Esophagus squamous epithelium (tissue), 5 donors: Measurements from ENCODE around the gene VWA8. TPM values are rescaled to one million over a fixed set of nuclear protein-coding genes. Genes with fewer than 3 reads are reported as not detected.

Experiments used
- DNase-seq: peaks from one replicate; lab custom pipeline; 2025; lab: John Stamatoyannopoulos, UW
- H3K27ac ChIP-seq, 4 donors: fragments of 200-600 bp; sonication (generic); one replicate each; pipeline ENCODE4 v1.5.1; 2016 to 2019; ENCODE audit warnings: mild to moderate bottlenecking in 1 of 4
- H3K27me3 ChIP-seq, 4 donors: fragments of 200-600 bp; sonication (generic); 1 replicate in 3 of 4; 2 replicates in 1 of 4; pipeline versions ENCODE4 v1.5.1 to v1.6.0; 2017 to 2021; ENCODE audit warnings: antibody characterized with exemption in 1 of 4
- H3K36me3 ChIP-seq, 3 donors: fragments of 200-600 bp; sonication (generic); one replicate each; pipeline ENCODE4 v1.5.1; 2016 to 2019
- H3K4me1 ChIP-seq, 3 donors: fragments of 200-600 bp; sonication (generic); one replicate each; pipeline ENCODE4 v1.5.1; 2017 to 2019
- H3K4me3 ChIP-seq, 4 donors: fragments of 200-600 bp; sonication (generic); 1 replicate in 3 of 4; 2 replicates in 1 of 4; pipeline ENCODE4 v1.5.1; 2016 to 2019; ENCODE audit warnings: mild to moderate bottlenecking in 2 of 4, moderate library complexity in 1 of 4
- H3K9me3 ChIP-seq, 3 donors: fragments of 200-600 bp; sonication (generic); one replicate each; pipeline ENCODE4 v1.5.1; 2016 to 2019
- POLR2A ChIP-seq, 4 donors: fragments of 450-650 bp; IDR thresholded peaks; one replicate each; pipeline ENCODE4 v1.6.1; 2017; ENCODE audit warnings: antibody characterized with exemption in 4 of 4, mild to moderate bottlenecking in 4 of 4, moderate library complexity in 3 of 4
- WGBS, 2 donors: methylation state at CpG; one replicate each; pipeline ENCODE4 v1.1.5; 2018; 5-methylcytosine and 5-hydroxymethylcytosine counted together
- intact Hi-C: fragments of 100-400 bp; cut with DNase I; formaldehyde crosslinking; loops from one replicate; pipeline ENCODE4 v1.15.0; 2022
- total RNA-seq, 4 donors: library from RNA; depleted of rRNA; stranded (reverse); fragments of >200 nt; gene quantifications; one replicate each; pipeline ENCODE4 v1.1.0, GENCODE V29; 2016
- TF ChIP-seq, protein P1 (sequence below), 6 experiments: fragments of 450-650 bp in 4 of 6; fragments of 200-600 bp in 2 of 6; sonication (generic) in 2 of 6; IDR thresholded peaks; one replicate each; pipeline ENCODE4 v1.5.1; 2016 to 2019; ENCODE audit warnings: antibody characterized with exemption in 6 of 6, mild to moderate bottlenecking in 4 of 6, moderate library complexity in 4 of 6
- donor health status: DM: yes; HTN: yes; CAD: no.

Gene VWA8
- total RNA-seq, 4 donors from 2014 or later: 10.5 to 23.7 (median 17.3) TPM

DNA sequence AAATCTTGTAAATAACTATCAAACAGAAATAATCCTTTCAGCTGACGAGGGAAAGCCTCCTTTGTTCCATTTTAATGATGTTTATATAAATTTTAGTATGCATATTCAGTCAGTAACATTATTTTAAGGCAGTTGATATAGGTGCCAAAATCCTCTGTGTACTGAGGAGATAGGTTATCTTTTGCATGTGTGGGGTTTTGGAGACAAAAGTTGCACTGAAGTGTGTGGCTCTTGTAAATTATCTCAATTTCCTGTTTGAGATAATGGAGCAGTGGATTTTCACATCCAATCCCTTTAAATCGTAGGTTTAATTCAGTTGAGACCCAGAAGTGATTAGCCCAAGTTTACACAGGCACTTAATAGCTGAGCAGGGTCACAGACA lies 396.9 kb downstream of the VWA8 start:
- DNase-seq: no peak
- H3K4me1 ChIP-seq: peaks cover 0 to 29% (median 9%) of the 10 kb centered on the region in 3 donors
- H3K27ac ChIP-seq: no peak overlapping the region
- no peak for TF ChIP-seq POLR2A (IDR thresholded peaks at IDR 0.05)
- TF ChIP-seq, protein P1, sequence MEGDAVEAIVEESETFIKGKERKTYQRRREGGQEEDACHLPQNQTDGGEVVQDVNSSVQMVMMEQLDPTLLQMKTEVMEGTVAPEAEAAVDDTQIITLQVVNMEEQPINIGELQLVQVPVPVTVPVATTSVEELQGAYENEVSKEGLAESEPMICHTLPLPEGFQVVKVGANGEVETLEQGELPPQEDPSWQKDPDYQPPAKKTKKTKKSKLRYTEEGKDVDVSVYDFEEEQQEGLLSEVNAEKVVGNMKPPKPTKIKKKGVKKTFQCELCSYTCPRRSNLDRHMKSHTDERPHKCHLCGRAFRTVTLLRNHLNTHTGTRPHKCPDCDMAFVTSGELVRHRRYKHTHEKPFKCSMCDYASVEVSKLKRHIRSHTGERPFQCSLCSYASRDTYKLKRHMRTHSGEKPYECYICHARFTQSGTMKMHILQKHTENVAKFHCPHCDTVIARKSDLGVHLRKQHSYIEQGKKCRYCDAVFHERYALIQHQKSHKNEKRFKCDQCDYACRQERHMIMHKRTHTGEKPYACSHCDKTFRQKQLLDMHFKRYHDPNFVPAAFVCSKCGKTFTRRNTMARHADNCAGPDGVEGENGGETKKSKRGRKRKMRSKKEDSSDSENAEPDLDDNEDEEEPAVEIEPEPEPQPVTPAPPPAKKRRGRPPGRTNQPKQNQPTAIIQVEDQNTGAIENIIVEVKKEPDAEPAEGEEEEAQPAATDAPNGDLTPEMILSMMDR (IDR thresholded peaks at IDR 0.05): no peak
- H3K4me3 ChIP-seq: no peak overlapping the region
- H3K36me3 ChIP-seq: peaks cover 0 to 21% (median 0%) of the 10 kb centered on the region in 3 donors
- H3K27me3 ChIP-seq: no peaks in the 10 kb centered on the region
- WGBS, 2 donors: 42 to 73% methylated on average over 2 of the region's 2 CpGs
- intact Hi-C loops: no loop called here
- no peaks in the 10 kb centered on the region for H3K9me3 ChIP-seq

DNA sequence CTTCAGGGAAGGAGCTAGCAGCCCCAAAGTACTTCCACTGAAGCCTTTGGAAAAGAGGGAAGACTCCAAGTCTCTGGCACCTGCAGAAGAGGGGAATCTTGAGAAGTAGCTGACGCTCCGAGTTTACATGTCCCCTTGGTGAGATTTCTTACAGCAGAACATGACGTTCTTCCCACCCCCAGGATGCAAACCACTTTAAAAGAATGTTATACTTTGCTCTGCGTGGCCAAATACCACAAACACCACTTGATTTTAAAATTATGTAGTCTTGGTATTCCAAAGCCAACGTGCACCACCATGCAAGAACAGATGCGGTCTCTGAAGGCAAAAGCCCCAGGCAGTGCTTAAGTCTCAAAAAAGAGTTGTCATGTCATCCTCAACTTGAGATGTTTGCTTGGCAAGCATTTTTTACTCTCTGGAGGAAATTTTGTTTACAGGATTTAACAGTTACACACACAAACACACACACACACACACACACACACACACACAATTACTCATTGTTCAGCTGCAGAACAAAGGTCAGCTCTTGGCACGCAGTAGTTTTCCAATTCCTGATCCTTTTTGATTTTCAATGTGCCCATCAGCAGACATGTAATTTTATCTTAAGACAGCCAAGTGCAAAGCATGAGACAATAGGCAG lies 397.4 kb downstream of the VWA8 start:
- no peak overlapping the region for H3K27ac ChIP-seq
- whole genome bisulfite sequencing, 2 donors: 66 to 67% methylated on average over 7 of the region's 7 CpGs
- intact Hi-C loops: no loop called here

DNA sequence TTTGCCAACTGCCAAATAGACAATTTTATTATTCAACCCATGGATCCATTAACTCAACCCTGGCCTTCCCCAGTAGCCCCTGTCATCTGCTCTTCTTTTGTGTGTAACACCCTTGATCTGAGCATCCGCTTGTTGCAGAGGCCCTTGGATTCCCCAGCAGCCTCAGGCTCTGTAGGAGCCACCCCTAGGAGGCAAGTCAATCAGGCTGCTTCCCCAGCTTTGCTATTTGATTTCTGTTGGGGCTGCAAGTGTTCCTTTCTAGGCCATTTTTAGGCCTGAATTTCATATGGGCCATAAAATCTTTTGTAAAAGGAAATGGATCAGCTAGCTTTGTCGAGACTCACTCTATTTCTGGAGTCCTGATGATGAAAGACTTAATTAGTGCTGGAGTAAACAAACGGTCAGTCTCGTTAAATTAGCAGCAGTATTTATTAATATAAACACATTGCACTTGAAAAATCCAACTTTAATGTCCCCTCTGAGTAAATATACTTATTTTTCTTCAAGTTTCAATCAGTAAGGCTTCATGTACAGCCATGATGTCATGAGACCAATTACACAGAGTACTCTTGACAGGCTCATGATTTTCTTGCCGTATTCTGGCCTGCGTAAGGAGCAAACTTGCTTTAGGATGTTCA lies 398.2 kb downstream of the VWA8 start:
- Histone ChIP-seq H3K9me3 (no peaks in the 10 kb centered on the region), H3K4me3 (no peak overlapping the region), H3K36me3 (peaks cover 0 to 14% (median 0%) of the 10 kb centered on the region in 3 donors), H3K27me3 (no peaks in the 10 kb centered on the region), H3K4me1 (peaks cover 0 to 29% (median 9%) of the 10 kb centered on the region in 3 donors), H3K27ac (peak overlapping the region in 2 of 4 donors; percentile 2 to 29)
- 71 to 77% methylated on average over 6 of the region's 6 CpGs for WGBS, 2 donors
- intact Hi-C loops: no loop called here
- TF ChIP-seq, protein P1 (IDR thresholded peaks at IDR 0.05): no peak
- TF ChIP-seq POLR2A (IDR thresholded peaks at IDR 0.05): no peak
- no peak for DNase-seq

More for the DNA sequence above, 397.4 kb downstream of the VWA8 start:
- H3K27me3 ChIP-seq: no peaks in the 10 kb centered on the region
- H3K4me3 ChIP-seq: no peak overlapping the region
- peaks cover 0 to 29% (median 9%) of the 10 kb centered on the region in 3 donors for H3K4me1 ChIP-seq
- H3K9me3 ChIP-seq: no peaks in the 10 kb centered on the region
- TF ChIP-seq POLR2A (IDR thresholded peaks at IDR 0.05): no peak
- TF ChIP-seq, protein P1 (IDR thresholded peaks at IDR 0.05): no peak
- DNase-seq: no peak
- H3K36me3 ChIP-seq: peaks cover 0 to 21% (median 0%) of the 10 kb centered on the region in 3 donors

DNA sequence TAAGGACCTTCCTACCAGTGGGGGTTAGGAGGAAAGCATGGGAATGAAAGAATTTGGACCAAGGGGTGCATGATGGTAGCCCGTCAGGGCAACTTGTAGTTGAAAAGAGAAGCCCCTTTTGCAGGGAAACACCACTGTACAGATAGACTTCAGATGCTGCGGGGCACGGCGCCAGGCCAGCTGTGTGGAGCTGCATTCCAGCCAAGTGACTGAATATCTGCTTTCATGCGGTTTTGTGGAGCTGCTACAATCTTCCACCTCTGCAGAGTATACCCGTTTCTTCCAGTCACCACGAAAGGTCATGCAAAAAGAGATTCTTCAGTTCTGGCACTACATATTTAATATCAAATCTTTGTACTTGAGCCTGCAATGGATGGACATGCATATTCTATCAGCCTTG lies 398.8 kb downstream of the VWA8 start:
- no peaks in the 10 kb centered on the region for H3K9me3 ChIP-seq
- DNase-seq: no peak
- TF ChIP-seq, protein P1 (IDR thresholded peaks at IDR 0.05): no peak
- no peak for TF ChIP-seq POLR2A (IDR thresholded peaks at IDR 0.05)
- peaks cover 0 to 29% (median 9%) of the 10 kb centered on the region in 3 donors for H3K4me1 ChIP-seq
- H3K27ac ChIP-seq: peak overlapping the region in 2 of 4 donors; percentile 29 to 48
- peaks cover 0 to 9% (median 0%) of the 10 kb centered on the region in 3 donors for H3K36me3 ChIP-seq
- 56 to 63% methylated on average over 7 of the region's 7 CpGs for WGBS, 2 donors
- intact Hi-C loops: no loop called here
- no peaks in the 10 kb centered on the region for H3K27me3 ChIP-seq
- H3K4me3 ChIP-seq: no peak overlapping the region

DNA sequence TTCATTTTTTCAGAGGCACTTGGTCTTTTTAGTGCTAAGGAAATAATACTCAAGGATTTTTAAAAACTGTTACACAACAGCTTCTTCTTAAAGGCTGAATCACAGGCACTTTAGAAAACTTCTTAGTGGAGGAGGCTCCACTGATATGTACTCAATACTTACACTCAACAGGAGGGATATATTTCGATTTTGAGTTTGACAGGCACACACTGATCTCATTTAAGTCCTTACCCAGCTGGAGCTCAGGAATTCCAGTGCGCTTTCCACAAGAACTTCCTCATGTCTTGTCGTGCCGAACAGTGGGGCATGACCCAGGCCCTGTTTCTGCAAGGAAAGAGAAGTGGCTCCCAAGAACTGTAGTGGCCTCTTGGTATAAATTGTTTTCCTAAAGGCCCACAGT lies 399.7 kb downstream of the VWA8 start:
- peaks cover 0 to 29% (median 9%) of the 10 kb centered on the region in 3 donors for H3K4me1 ChIP-seq
- no peak overlapping the region for H3K4me3 ChIP-seq
- H3K36me3 ChIP-seq: peaks cover 0 to 3% (median 0%) of the 10 kb centered on the region in 3 donors
- intact Hi-C loops: no loop called here
- H3K27ac ChIP-seq: peak overlapping the region in 1 of 4 donors; percentile 38
- H3K9me3 ChIP-seq: no peaks in the 10 kb centered on the region
- DNase-seq: no peak
- H3K27me3 ChIP-seq: no peaks in the 10 kb centered on the region
- WGBS, 2 donors: 70 to 74% methylated on average over 1 to 4 of the region's 4 CpGs
- TF ChIP-seq, protein P1 (IDR thresholded peaks at IDR 0.05): no peak
- no peak for TF ChIP-seq POLR2A (IDR thresholded peaks at IDR 0.05)
